ENCODE results near the gene HBS1L.

HBS1L gene

DNA sequence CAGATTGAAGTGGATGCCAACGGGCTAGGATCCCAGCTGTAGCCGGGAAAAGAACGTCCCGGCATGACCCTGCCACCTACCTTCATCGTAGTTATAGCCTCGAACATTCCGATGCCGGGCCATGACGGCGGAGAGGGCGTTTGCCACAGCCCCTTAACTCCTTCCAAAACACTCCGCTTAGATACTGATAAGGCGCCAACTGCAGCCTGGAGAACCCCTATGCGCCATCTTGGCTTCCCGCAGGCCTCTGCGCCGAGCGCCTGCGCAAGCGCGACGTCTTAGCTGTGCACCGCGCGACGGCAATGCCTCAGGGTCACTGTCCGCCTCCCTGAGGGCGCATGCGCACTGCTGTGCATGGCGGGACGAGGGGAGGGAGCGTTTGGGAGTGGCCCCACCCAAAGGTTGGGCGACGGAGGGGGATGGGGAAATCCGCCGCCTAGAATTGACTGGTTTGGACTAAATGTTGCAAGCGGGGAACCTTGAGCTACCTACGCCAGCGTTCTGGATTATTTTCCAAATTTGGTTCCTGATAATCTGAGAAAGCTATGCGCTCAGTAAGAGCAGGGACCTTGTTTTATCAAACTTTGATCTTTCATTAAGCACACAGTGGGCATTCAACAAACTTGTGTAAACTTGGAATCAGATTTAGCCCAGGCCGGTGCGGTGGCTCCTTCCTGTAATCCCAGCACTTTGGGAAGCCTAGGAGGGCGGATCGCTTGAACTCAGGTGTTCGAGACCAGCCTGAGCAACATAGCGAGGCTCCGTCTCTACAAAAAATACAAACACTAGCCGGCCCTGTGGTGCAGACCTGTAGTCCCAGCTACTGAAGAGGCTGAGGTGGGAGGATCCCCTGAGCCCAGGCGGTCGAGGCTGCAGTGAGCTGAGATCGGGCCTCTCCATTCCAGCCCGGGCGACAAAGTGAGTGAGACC, at the start of gene HBS1L:
HBS1L (minus strand) TSS at position 254 of the 930 bp plus-strand sequence; CDS start at position 123, 131 bp downstream.
- DNase-seq = peak; percentile 97

DNA sequence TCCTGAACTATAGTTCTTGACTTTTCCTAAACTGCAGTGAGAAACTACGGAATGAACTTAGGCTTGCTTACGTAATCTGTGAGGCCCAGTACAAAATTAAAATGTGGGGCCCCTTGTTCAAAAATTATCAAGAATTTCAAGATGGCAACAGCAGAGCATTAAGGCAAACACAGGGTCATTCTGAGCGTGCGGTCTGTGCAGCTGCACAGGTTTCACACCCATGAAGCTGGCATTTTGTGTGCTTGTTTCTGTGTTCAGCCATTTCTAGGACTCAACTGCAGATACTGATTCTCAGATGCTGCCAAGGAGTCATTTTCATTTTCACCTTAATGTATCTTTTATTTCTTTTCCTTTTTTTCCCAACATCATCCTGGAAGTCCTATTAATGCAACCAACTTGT, 49.6 kb upstream of the HBS1L start:
- no peak for DNase-seq

DNA sequence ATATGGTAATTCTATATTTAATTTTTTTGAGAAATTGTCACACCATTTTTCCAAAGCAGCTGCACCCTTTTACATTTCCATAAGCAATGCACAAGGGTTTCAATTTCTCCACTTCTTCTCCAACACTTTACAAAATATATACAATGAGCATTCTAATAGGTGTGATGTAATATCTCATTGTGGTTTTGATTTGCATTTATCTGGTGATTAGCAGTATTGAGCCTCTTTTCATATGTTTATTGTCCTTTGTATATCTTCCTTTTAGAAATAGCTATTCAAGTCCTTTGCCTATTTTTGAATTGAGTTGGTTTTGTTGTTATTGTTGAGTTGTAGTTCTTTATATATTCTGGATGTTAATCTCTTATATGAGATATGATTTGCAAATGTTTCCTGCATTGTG, 47.6 kb upstream of the HBS1L start:
- DNase-seq = no peak

GRCh38 chr6:135097172-135097571, 42.5 kb upstream of the HBS1L start:
- DNase-seq = no peak

GRCh38 chr6:135096403-135097130, 41.9 kb upstream of the HBS1L start:
- no peak for DNase-seq

DNA sequence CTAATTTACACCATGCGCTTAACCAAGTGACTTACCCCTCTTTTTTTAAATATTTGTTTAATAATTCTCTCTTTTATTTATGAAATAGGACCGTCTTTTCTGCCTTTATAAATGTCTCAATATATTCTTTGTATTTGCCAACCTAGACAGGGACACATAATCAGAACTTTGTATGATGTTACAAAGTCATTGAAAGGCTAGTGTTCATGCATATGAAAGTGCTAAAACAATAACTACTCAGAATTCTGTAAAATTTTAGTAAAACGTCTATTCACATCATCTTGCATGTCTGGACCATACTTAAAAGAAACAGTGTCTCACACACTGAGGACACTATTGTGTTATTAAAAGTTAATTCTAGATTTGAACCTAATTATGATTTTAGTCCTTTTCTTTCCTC, 41.1 kb upstream of the HBS1L start:
- no peak for DNase-seq

- DNase-seq = peak; percentile 55
Measured at GRCh38 chr6:135094403-135094821, 39.8 kb upstream of the HBS1L start.

DNA sequence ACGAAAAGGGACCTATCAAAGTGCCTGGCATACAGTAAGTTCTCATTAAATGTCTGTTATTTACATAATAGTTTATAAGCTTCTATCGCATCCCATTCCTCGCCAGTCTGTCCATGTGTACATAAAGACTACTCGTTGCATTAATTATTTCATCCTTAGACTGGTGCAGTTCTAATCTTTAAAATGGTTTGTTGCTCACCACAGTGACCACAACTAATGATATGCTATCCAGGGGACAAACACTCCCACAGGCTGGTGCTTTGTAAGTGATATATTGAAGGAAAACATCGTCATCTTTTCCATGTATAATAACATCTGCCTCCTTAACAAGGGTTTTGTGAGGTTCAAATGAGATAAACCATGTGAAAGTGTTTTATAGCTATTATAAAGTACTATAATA, 39.0 kb upstream of the HBS1L start:
- DNase-seq = no peak

DNA sequence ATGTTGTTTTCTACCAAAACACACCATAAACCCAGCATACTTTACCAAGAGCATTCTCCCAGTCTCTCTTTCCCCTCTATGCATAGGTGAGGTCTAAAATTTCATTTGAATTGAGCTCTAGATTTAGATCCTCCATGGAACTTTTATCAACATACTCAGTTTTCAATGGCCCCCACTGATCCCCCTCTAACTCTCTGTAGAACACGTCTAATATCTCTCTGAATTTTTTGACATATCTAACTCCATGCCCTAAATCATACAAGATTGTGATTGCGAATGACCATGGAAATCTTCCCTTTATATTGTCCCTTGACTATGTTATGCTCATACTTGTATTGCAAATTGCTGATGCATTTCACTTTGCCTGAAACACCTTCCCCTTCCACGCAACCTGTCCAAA, 38.1 kb upstream of the HBS1L start:
- DNase-seq = no peak

- no peak for DNase-seq
Measured at GRCh38 chr6:135090819-135091218, 36.2 kb upstream of the HBS1L start.

DNA sequence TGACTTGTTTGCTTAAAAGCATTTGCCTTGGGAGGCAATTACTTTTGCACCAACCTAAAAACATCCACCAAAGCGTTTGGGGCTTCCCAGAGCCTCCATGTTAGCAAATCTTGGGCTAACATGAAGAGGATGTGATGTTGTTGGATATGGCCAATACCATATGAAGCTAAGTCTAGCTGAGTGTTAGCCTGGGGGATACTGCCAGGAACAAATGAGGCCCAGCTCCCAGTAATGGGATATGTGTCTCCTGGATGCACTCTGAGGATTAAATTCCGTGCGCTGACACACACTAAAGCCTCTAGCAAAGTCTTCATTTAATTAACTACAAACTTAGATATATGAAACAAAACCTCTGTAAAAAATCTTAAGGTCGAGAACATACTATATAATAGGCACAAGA, 35.3 kb upstream of the HBS1L start:
- no peak for DNase-seq

DNA sequence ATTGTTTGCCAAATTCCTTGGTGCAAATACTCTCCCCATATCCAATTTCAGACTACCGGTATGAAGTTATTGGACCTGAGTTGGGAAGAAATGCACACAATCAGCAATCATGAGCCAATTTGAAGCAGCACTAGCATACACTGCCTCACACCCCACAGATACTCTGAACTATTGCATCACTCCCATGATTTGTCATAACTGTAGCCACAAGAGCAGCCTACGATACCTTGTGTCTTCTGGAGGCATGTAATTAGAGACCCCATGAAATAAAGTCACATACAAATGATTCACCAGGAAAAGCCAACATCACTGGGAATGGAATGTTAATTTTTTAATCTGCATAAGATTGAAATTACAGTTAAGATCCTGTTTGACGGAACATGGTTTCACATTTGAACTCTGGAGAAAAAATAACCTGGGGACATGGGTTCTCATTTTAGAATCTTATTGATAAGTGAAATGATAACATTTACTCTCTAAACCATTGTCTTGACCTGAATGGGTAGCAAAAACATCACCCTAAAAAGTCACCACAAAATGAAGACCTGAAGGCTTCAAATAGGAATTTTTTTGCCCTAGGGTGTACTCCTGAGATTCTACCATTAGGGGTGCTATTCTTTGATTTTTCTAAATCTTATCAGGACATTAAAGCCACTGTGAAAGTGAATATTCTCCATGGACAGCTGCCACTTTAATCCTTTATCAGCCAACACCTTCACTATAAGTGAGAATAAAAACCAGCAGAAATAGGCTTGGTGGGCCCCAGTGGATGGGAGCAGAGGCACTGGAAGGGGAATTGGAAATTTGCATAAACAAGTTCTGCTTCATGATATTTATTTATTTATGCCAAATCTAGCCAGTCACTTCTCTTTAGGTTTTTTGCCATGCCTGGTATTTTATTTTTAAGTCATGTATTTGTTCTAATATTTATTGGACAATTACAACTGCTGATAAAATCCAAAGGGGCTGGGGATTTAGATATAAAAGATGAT, 34.5 kb upstream of the HBS1L start:
- DNase-seq = peak; percentile 60

GRCh38 chr6:135088281-135088680, 33.7 kb upstream of the HBS1L start:
- DNase-seq = no peak

DNA sequence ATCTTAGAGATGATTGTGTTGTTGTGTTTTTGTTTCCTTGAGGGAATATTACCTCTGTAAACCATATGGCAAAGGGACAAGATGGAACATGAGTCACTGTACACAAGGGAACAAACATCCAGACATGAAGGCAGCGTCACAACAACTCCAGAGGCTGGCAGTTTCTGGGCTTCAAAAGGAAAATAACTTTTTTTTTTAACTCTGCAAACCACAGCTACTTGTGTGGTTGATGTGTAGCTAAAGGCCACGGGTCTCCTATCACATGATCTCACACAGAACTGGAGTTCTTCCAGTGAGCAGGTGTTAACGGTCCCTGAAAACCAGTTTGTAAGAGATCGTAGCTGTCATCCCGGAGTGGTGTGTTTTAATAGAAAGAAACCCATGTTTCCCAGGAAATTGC, 33.2 kb upstream of the HBS1L start:
- DNase-seq = peak; percentile 67

- peak; percentile 38 for DNase-seq
Measured at GRCh38 chr6:135087403-135087802, 32.8 kb upstream of the HBS1L start.

DNA sequence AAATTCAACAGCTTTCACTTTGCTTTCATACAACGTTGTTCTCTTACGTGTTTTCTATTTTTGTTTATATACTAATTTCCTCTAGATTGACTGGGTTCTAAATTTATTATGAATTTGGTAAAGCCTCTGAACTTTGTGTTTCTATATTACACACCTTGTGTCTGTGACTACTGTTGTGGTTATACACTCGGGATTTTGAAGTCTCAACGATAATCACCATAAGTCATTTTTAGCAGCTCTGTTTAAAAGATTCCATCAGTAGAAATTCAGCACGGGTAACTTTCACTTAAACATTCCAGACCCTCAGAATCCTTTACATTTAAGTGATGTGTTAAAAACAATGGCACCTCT, 31.8 kb upstream of the HBS1L start:
- DNase-seq = no peak

DNA sequence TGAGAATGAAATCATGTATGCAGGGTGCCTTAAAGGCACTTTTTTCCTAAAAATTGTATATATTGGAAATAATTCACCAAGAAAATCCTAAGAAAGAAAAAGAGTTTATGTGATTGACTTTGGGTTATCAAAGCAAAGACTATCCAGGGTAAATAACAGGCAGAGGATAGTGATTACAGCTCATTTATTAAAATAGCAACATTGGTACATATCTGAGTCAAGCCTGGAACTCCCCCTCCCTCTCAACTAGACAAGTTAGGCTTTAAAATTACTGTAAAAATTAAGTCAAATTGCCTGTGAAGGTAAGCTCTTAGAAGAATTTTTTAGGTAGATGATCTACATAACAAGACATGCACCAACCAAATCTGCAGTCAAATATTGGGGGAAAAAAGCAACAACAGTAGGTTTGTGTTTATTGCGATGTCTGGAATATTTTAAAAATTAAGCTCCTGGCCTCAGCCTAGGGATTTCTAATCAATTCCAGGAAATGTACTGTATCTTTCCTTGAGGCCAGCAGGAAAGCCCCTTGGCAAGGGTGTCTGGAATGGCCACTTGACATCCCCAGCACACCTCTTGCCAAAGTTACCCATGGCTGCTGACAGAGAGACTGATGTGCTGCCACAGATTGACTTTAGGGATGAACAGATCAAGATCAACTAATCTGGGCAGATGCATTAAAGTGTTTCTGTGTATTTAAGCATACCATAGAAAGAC, 31.2 kb upstream of the HBS1L start:
- DNase-seq = peak; percentile 6

DNA sequence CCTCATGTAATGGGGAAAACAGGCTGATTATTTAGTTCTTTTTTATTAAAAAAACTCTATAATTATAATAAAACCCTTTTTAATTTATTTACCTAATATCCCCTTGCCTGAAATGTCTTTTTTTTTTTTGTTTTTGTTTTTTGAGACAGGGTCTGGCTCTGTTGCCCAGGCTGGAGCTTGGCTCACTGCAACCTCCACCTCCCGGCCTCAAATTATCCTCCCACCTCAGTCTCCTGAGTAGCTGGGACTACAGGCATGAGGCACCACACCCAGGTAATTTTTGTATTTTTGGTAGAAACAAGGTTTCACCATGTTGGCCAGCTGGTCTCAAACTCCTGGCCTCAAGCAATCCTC, 30.3 kb upstream of the HBS1L start:
- no peak for DNase-seq

DNA sequence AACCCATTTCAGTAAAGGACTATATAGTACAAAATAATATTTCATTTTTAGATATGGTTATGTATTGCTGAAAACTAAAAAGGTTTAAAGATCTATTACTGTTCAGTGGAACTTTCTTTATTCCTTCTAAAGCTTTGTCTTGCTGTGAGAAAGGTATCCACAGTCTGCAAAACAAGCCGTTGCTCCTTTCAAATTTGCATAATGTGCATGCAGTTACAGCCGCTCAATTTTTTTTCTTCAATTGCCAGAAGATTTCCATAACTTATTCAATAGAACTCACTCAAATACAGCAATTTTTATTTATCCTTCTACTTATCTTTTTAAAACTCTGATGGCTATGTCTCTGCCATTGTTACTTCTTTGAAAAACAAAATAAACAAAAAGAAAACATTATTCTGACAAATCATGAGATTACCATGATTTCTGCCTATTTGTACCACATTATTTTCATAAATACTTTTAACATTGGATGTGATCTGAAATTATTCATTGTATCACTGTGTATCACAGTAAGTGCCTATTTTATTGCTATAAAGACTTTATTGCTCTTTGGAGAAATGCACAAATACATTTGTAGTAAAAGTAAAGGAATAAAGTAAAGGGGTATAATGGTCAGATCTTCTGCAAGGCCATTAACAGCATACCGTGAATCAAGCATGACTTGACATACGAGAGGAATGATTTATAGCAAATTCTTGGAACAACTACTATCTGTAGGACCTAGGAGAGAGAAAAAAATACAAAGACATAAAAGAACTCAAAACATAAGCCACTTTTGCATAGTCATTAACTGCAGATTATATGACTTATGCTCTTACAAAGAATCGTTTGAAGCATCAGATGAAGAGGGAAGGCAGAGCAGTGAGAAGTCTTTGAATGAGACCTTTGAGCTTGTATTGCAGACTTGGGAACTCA, 29.6 kb upstream of the HBS1L start:
- no peak for DNase-seq

DNA sequence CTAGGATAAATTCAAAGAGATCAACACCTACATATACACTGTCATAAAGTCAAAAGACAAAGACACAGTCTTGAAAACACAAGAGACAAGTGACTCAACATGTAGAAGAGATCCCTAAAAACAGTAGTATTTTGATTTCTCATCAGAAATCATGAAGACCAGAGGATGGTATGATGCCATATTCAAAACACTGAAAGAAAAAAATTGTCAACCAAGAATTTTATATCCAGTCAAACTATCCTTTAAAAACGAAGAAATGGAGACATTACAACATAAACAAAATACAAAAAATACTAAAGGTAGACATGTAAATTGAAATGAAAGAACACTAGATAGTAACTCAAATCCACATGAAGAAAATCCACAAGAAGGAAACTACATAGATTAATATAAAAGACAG, 27.3 kb upstream of the HBS1L start:
- DNase-seq = no peak

DNA sequence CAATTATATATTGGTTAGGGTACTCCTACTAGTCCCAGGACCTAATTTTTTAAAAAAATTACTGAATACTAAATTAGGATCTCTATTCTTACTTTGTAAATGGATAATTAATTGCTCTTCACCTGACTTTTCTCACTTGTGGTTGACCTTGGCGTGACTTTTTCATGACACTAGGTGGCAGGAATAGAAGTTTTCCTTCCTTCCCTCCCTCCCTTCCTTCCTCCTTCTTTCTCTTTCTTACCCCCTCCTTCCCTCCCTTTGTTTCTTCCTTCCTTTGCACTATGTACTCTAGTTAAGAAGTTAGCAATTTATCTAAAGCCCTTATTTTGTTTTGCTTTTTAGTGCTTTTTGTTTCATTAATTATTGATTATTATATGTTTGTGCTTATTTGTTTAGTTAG, 20.4 kb upstream of the HBS1L start:
- no peak for DNase-seq
